GM18519 (cell line): Measurements from ENCODE around the gene ARHGAP29.

Experiments used
- ATAC-seq: cut with Tn5 transposase; IDR thresholded peaks from one replicate; pipeline ENCODE4 v1.9.1; 2021; ENCODE audit warnings: mild to moderate bottlenecking, moderate library complexity; ENCODE audit not compliant: unreplicated experiment, low FRiP score

Gene ARHGAP29

GRCh38 chr1:94237291-94238226, at the start of gene ARHGAP29:
Gene ARHGAP29 (minus strand): TSS chr1:94237584. CDS start chr1:94231611, 5,973 bp downstream.
- ATAC-seq, result peak; percentile 76

GRCh38 chr1:94286864-94287437, 49.6 kb upstream of the ARHGAP29 start:
- ATAC-seq, result no peak

GRCh38 chr1:94285031-94285654, 47.8 kb upstream of the ARHGAP29 start:
- no peak for ATAC-seq

- ATAC-seq, result peak; percentile 87
Observed at GRCh38 chr1:94284476-94284875, 47.1 kb upstream of the ARHGAP29 start.

- ATAC-seq, result no peak
Observed at GRCh38 chr1:94283462-94283861, 46.1 kb upstream of the ARHGAP29 start.

- no peak for ATAC-seq
Observed at GRCh38 chr1:94282143-94282711, 44.8 kb upstream of the ARHGAP29 start.

GRCh38 chr1:94281361-94282142, 44.2 kb upstream of the ARHGAP29 start:
- no peak for ATAC-seq

GRCh38 chr1:94280541-94280940, 43.2 kb upstream of the ARHGAP29 start:
- ATAC-seq, result no peak

GRCh38 chr1:94279462-94279861, 42.1 kb upstream of the ARHGAP29 start:
- no peak for ATAC-seq

- ATAC-seq, result no peak
Observed at GRCh38 chr1:94279038-94279437, 41.7 kb upstream of the ARHGAP29 start.

- no peak for ATAC-seq
Observed at GRCh38 chr1:94276988-94277434, 39.6 kb upstream of the ARHGAP29 start.

- no peak for ATAC-seq
Observed at GRCh38 chr1:94275083-94275482, 37.7 kb upstream of the ARHGAP29 start.

GRCh38 chr1:94274561-94274960, 37.2 kb upstream of the ARHGAP29 start:
- no peak for ATAC-seq

- ATAC-seq, result no peak
Observed at GRCh38 chr1:94273111-94273510, 35.7 kb upstream of the ARHGAP29 start.

GRCh38 chr1:94272388-94272787, 35.0 kb upstream of the ARHGAP29 start:
- ATAC-seq, result no peak

- ATAC-seq, result no peak
Observed at GRCh38 chr1:94271373-94271772, 34.0 kb upstream of the ARHGAP29 start.

GRCh38 chr1:94270801-94271203, 33.4 kb upstream of the ARHGAP29 start:
- ATAC-seq, result no peak

- no peak for ATAC-seq
Observed at GRCh38 chr1:94269921-94270320, 32.5 kb upstream of the ARHGAP29 start.

GRCh38 chr1:94265906-94266305, 28.5 kb upstream of the ARHGAP29 start:
- no peak for ATAC-seq

- ATAC-seq, result no peak
Observed at GRCh38 chr1:94265011-94265422, 27.6 kb upstream of the ARHGAP29 start.
